ENCODE data around the gene OOEP.
"Not testable (repeated sequence)": the region's sequence is repeated elsewhere in the genome, so short reads cannot be mapped to it uniquely, and the experiment has no call there.

OOEP gene

GRCh38 chr6:73369563-73369962 is at the start of gene OOEP:
Gene OOEP (minus strand): TSS chr6:73369897. CDS start chr6:73369792, 105 bp downstream.
- no peak for DNase-seq (ENCODE audit: low spot score)

- DNase-seq (ENCODE audit: low spot score), result no peak
These were observed 48.5 kb upstream of the OOEP start for GRCh38 chr6:73418081-73418741.

- no peak for DNase-seq (ENCODE audit: low spot score)
These were observed 43.4 kb upstream of the OOEP start for GRCh38 chr6:73413102-73413501.

DNA sequence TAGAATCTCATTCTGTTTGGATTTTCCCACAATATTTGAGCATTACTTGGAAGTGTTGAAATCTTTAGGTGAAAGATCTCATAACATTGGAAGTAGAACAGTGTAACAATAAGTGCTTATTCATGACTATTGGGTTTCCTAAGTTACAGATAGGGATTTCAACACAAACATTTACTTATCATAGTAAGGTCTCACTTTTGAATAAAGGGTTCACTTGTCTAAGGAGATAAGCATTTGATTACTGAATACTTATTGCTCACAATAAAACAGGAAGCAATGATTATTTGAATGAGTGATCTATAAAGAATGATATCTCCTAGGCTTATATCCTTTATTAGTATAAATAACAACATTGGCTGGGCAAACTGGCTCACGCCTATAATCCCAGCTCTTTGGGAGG is 39.7 kb upstream of the OOEP start:
- no peak for DNase-seq (ENCODE audit: low spot score)

DNA sequence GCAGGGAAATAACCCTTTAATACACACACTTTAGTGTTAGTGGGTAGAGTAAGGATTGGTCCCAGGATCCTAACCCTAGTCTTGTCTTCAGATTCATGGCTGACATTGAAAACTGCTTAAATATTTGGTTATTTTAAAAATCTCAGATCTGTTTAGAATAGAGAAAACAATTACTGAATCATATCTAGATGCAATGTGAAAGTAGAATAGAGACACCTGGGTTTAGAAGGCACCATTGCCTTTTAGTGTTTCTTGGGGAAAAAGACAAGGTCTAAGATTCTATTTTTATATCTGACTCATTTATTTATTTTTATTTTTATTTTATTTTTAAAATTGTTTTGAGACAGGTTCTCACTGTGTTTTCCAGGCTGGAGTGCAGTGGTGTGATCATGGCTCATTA is 31.0 kb upstream of the OOEP start:
- DNase-seq (ENCODE audit: low spot score), result no peak

DNA sequence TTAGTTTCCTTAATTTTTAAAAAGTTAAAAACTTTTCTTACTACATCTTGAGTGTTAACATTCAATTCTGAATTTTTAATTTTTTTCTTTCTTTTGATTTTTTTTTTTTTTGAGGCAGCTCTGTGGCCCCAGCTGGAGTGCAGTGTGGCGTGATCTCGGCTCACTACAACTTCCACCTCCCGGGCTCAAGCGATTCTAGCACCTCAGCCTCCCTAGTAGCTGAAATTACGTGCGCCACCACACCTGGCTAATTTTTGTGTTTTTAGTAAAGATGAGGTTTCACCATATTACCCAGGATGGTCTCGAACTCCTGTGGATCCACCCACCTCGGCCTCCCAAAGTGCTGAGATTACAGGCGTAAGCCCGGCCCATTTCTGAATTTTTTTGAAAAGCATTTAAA is 26.2 kb upstream of the OOEP start:
- DNase-seq (ENCODE audit: low spot score), result no peak

DNA sequence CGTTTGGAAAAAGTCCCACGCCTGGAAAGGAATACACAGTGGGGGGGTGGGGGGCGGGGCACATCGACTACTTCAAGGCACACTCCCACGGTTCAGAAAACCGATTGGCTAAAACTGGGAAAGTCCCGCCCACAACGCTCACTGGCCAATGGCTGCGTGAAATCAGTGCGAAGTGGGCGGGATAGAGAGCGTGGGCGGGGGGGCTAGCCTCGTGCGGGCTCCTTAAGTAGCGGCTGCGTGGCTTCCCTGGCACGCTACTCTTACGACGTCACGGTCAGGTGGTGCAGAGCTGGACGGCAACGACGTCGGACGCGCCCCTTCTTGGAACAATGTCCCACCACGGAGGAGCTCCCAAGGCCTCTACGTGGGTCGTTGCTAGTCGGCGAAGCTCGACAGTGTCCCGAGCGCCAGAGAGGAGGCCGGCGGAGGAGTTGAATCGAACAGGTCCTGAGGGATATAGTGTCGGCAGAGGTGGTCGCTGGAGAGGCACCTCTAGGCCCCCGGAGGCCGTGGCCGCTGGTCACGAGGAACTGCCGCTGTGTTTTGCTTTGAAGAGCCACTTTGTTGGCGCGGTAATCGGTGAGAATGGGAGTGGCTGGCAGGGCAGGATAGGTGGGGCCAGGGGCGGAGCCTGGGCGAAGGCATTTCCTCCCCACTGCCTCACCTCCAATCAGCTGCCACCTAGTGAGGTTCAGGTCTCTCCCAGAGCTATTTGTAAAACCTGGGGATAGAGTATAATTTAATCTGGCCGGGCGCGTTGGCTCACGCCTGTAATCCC is 25.1 kb upstream of the OOEP start, which contains the start of gene DDX43:
Gene DDX43, plus strand, starts transcription at position 252 of the 778 bp plus-strand sequence. Its CDS starts 78 bp downstream, at position 330.
- DNase-seq (ENCODE audit: low spot score), result no peak

DNA sequence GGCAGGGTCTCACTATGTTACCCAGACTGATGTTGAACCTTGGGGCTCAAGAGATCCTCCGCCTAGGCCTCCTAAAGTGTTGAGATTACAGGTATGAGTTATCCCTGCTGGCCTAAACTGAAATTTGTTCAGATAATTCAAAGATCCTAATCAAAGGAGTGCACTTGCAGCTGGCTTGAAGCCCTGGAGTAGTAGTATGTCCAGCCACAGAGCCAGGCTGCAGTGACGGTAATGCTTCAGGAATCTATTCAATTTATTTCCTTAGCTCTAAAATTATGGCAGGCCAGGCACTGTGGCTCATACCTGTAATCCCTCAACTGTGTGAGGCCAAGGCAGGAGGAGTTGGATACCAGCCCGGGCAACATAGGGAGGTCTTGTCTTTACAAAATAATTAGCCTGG is 23.6 kb upstream of the OOEP start:
- DNase-seq (ENCODE audit: low spot score), result no peak

DNA sequence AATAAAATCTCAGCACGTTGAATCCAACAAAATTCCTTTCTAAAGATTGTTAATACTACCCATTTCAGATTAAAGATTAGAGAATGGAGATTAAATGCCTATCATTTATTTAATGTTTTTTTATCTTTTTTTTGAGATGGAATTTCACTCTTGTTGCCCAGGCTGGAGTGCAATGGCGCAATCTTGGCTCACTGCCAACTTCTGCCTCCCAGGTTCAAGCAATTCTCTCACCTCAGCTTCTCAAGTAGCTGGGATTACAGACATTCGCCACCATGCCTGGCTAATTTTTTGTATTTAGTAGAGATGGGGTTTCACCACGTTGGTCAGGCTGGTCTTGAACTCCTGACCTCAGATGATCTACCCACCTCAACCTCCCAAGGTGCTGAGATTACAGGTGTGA is 22.5 kb upstream of the OOEP start:
- DNase-seq (ENCODE audit: low spot score), result not testable (repeated sequence)

DNA sequence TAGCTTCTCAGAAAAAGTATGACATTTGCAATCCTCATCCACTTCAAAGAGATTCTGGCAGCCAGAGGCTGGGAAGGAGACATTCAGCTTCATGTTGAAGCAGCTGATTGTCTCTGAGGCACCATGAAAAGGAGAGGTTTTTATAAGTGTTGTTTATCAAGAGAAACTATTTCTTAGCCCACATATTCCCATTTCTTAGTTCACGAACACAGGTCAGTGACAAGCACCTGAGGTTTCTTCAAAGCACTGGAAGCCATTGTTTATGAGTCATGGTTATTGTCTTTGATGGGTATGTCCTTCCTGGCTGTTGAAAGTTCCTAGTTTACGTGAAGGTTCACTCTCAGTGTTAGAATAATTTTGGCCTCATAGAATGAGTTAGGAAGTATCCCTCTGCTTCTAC is 22.0 kb upstream of the OOEP start:
- DNase-seq (ENCODE audit: low spot score), result no peak

DNA sequence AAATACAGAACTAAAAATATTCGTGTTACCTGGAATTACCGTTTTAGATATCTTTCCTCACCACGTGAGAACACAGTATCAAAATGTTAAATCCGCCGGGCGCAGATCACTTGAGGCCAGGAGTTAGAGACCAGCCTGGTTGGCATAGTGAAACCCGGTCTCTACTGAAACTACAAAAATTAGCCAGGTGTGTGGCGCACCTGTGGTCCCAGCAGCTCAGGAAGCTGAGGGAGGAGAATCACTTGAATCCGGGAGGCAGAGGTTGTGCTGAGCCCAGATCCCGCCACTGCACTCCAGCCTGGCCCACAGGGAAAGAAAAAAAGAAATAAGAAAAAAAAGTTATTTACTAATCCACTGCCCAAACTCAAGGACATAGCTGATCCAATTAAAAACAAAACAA is 20.2 kb upstream of the OOEP start:
- no peak for DNase-seq (ENCODE audit: low spot score)

DNA sequence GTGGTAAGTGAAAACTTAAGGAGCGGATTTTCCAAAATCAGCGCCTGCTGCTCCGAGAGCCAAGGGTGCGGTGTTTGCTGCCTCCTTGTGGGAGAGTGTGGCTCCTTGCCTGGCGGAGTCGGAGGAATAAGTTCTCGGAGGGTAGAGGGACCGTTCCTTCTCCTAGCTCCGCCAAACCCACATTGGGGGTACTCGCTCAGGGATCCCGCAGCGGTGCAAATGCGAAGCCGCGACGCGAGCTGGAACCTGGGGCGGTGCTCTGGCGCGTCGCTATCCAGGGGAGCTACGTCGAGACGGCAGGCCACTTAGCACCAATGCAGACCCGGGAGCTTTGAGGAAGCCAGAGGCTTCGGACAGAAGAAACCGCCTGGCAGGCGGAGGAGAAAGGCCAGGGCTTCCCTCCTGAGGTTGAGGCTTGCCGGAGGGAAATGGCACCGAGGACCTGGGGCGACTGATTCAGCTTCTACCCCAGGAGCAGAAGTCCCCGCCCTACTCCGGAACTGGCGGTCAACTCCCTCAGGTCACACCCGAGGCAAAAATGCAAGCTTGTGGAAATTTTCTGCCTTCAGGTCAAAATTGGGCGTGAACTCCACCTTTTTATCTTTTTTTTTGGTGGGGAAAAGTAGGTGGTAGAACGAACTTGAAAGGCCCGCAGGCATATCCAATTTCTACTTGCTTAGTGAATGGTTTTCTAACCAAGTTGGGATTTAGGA is 19.3 kb upstream of the OOEP start:
- no peak for DNase-seq (ENCODE audit: low spot score)

- no peak for DNase-seq (ENCODE audit: low spot score)
These were observed 18.7 kb upstream of the OOEP start for GRCh38 chr6:73388433-73388799.

DNA sequence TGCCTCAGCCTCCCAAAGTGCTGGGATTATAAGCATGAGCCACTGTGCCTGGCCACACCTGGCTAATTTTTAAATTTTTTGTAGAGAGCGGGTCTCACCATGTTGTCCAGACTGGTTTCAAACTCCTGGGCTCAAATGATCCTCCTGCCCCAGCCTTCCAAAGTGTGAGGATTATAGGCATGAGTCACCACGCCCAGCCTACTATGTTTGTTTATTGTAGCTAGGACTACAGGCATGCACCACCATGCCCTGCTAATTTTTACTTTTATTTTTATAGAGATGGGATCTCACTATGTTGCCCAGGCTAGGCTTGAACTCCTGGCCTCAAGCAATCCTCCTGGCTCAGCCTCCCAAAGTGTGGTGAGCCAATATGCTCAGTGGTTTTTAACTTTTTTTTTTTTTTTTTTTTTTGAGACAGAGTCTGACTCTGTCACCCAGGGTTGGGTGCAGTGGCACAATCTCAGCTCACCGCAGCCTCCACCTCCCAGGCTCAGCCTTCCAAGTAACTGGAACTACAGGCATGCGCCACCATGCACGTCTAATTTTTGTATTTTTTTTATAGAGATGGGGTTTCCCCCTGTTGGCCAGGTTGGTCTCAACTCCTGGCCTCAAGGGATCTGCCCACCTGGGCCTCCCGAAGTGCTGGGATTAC is 12.9 kb upstream of the OOEP start:
- no peak for DNase-seq (ENCODE audit: low spot score)

DNA sequence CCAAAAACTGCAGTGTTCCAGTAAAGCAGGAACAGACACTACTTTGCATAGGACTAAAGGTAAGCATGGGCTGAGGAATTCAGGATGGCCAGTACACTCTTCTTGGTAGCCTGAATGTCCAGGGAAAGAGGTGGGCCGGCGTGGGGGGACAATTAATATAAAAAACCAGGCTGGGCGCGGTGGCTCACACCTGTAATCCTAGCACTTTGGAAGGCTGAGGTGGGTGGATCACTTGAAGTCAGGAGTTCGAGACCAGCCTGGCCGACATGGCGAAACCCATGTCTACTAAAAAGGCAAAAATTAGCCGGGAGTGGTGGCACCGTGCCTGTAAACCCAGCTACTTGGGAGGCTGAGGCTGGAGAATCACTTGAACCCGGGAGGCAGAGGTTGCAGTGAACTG is 11.8 kb upstream of the OOEP start:
- not testable (repeated sequence) for DNase-seq (ENCODE audit: low spot score)

- no peak for DNase-seq (ENCODE audit: low spot score)
These were observed 7.5 kb upstream of the OOEP start for GRCh38 chr6:73377225-73377624.

DNA sequence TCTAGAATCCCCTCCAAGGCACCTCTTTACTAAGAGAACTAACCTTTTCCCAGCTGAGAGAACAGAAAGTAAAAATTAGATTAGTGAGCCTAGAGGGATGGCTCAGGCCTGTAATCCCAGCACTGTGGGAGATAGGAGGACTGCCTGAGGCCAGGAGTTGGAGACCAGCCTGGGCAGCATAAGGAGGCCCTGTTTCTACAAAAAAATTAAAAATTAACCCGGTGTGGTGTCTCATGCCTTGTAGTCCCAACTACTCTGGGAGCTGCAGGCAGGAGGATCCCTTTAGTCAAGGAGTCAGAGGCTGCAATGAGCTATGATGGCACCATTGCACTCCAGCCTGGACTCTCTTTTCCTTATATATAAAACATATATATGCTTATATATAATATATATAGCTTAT is 5.5 kb upstream of the OOEP start:
- DNase-seq (ENCODE audit: low spot score), result no peak

GRCh38 chr6:73372516-73372915 is 2.8 kb upstream of the OOEP start:
- no peak for DNase-seq (ENCODE audit: low spot score)

GRCh38 chr6:73371984-73372383 is 2.3 kb upstream of the OOEP start:
- no peak for DNase-seq (ENCODE audit: low spot score)

- DNase-seq (ENCODE audit: low spot score), result no peak
These were observed 540 bp downstream of the OOEP start for GRCh38 chr6:73369157-73369556.

DNA sequence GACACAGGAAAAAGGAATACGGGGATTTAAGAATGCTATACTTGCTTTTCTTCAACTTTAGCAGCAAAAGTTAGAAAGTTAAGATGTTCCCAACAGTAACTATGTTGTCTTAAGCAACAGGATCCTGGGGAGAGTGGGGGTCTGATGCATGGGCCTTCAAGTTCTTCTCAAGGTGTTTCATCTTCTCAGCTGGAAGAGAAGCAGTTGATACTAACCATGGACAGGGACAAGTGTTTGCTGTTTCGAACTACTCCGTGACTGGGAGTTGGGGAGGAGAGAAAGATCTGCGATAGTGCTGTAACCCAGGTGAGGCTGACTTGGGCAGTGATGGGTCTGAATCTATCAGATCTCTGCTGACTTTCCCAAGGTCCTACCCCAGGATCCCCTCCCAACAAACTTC is 1.0 kb downstream of the OOEP start:
- DNase-seq (ENCODE audit: low spot score), result no peak

DNA sequence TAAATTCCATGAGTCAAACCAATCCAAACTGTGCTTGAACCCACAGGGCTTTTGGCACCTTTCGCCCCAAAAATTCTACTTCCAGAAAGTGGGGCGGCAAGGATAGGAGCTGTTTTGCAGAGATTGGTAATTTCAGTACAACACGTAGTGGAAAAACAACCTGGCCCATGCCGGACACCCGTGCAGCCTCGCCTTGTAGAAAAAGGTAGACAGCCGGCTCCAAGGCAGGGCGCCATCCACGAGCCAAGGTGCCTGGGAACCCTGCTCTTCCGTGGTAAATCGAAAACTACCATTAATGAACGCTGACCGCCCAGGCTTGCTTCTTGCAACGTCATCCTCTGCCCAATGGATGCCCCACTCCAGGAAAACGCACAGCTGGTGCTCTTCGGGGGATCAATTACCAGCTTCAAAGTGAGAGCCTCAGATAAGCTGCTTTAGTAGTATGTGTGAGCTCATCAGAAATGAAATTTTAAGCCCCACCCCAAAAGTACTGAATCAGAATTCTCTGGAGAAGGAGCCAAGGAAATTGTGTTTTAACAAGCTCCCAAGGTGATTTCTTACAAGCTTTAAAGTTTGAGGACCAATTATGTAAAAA is 1.8 kb downstream of the OOEP start:
- no peak for DNase-seq (ENCODE audit: low spot score)
